Frontal cortex (tissue), 4 donors: ENCODE results near the gene GREB1L. TPM values are rescaled to one million over a fixed set of nuclear protein-coding genes. Genes with fewer than 3 reads are reported as not detected.
A peak's percentile ranks its signal among the peaks of the same experiment; 100 is the strongest.
"Not testable (repeated sequence)": the region's sequence is repeated elsewhere in the genome, so short reads cannot be mapped to it uniquely, and the experiment has no call there.

Source experiments
- DNase-seq, 2 donors: peaks; one replicate each; pipeline ENCODE4 v3.0.0; 2012; ENCODE audit warnings: low spot score in 2 of 2
- FAIRE-seq: peaks from 2 replicates; lab custom pipeline; 2012; peaks lifted over from hg19 to GRCh38; lab: Jason Lieb, UNC
- total RNA-seq: library from RNA; depleted of rRNA; stranded (reverse); fragments of >200 nt; gene quantifications from one replicate; pipeline ENCODE4 v1.2.3, GENCODE V29; 2014
- donor health status: control.
- donor health status: control.
- donor health status: control.

Gene GREB1L
- total RNA-seq, 1 donor from 2014 or later, result 1.6 TPM

- FAIRE-seq, result no peak
These were observed 100.3 kb downstream of the GREB1L start for GRCh38 chr18:21342372-21342771.

GRCh38 chr18:21344860-21345259 is 102.8 kb downstream of the GREB1L start:
- FAIRE-seq, result no peak
- no peak for DNase-seq

More at GRCh38 chr18:21342372-21342771, 100.3 kb downstream of the GREB1L start:
- DNase-seq, result no peak

- no peak for FAIRE-seq
- DNase-seq, result no peak
These were observed 103.8 kb downstream of the GREB1L start for GRCh38 chr18:21345840-21346239.

- no peak for DNase-seq
- FAIRE-seq, result peak; percentile 6
These were observed 117.7 kb downstream of the GREB1L start for GRCh38 chr18:21359746-21360145.

- DNase-seq (no peak), FAIRE-seq (no peak)
These were observed 119.4 kb downstream of the GREB1L start for GRCh38 chr18:21361307-21361880.

- DNase-seq, result no peak
These were observed 120.8 kb downstream of the GREB1L start for GRCh38 chr18:21362831-21363230.

GRCh38 chr18:21363348-21363747 is 121.3 kb downstream of the GREB1L start:
- no peak for DNase-seq
- no peak for FAIRE-seq

More at GRCh38 chr18:21362831-21363230, 120.8 kb downstream of the GREB1L start:
- FAIRE-seq, result no peak

GRCh38 chr18:21364471-21364870 is 122.4 kb downstream of the GREB1L start:
- no peak for FAIRE-seq
- no peak for DNase-seq

- FAIRE-seq, result no peak
- DNase-seq, result no peak
These were observed 124.9 kb downstream of the GREB1L start for GRCh38 chr18:21366896-21367295.

- no peak for FAIRE-seq
- DNase-seq, result no peak
These were observed 127.1 kb downstream of the GREB1L start for GRCh38 chr18:21369146-21369545.

- FAIRE-seq, DNase-seq: not testable (repeated sequence)
These were observed 127.6 kb downstream of the GREB1L start for GRCh38 chr18:21369597-21369996.

- no peak for FAIRE-seq
- DNase-seq, result no peak
These were observed 141.0 kb downstream of the GREB1L start for GRCh38 chr18:21383031-21383430.

- DNase-seq, result no peak
- FAIRE-seq, result no peak
These were observed 144.7 kb downstream of the GREB1L start for GRCh38 chr18:21386523-21387240.

- FAIRE-seq, result no peak
These were observed 145.9 kb downstream of the GREB1L start for GRCh38 chr18:21387886-21388285.

GRCh38 chr18:21389283-21389682 is 147.3 kb downstream of the GREB1L start:
- FAIRE-seq (no peak), DNase-seq (no peak)

More at GRCh38 chr18:21387886-21388285, 145.9 kb downstream of the GREB1L start:
- DNase-seq, result no peak

GRCh38 chr18:21389903-21390302 is 147.9 kb downstream of the GREB1L start:
- FAIRE-seq (no peak), DNase-seq (no peak)

GRCh38 chr18:21391074-21391673 is 149.1 kb downstream of the GREB1L start:
- FAIRE-seq, result no peak
- no peak for DNase-seq

- DNase-seq (no peak), FAIRE-seq (no peak)
These were observed 152.0 kb downstream of the GREB1L start for GRCh38 chr18:21393986-21394385.

- FAIRE-seq (no peak), DNase-seq (no peak)
These were observed 156.1 kb downstream of the GREB1L start for GRCh38 chr18:21398121-21398520.

- FAIRE-seq, result no peak
- no peak for DNase-seq
These were observed 160.2 kb downstream of the GREB1L start for GRCh38 chr18:21402272-21402671.

GRCh38 chr18:21404426-21404825 is 162.4 kb downstream of the GREB1L start:
- DNase-seq (no peak), FAIRE-seq (no peak)
